ENCODE measurements around the gene THSD4. TPM values are rescaled to one million over a fixed set of nuclear protein-coding genes. Genes with fewer than 3 reads are reported as not detected.

THSD4 gene
- total RNA-seq, 1 donor, result under 0.01 TPM

DNA sequence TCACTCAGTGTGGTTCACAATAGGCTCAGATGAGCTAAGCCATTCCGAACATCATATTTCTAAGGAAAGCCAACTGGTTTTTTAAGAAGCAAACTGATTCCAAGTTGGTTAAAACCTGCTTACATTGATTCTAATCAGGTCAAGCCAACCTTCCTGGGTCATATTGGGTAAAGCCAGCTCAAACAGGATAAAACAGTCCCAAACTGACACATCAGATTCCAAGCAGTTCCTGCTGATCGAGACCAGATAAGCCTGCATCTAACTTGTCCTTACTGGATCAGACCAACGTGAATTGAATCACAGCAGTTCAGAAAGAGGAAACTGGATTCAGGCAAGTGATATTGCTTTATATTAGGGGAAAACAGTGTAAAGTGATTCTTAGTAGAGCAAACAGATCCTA is 18.6 kb upstream of the THSD4 start:
- no peak for DNase-seq (ENCODE audit: low read depth in 2 of 3, low spot score in 2 of 3)

DNA sequence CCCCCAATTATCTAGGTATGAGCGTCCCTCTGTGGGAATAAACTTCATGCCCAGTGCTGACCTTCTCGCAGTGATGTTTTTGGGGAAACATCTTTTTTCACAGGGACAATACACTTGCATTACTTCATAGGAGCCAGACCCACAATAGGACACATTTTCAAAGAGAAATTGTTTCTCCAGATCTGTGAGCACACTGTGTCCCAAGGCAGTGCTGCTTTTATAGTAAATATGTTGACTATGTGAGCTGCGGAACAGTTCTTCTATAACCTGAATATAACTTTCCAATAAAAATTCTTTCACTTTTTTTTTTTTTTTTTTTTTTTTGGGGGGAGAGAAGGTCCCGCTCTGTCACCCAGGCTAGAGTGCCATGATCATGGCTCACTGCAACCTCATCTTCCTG is 17.4 kb upstream of the THSD4 start:
- DNase-seq (ENCODE audit: low read depth in 2 of 3, low spot score in 2 of 3), result no peak

DNA sequence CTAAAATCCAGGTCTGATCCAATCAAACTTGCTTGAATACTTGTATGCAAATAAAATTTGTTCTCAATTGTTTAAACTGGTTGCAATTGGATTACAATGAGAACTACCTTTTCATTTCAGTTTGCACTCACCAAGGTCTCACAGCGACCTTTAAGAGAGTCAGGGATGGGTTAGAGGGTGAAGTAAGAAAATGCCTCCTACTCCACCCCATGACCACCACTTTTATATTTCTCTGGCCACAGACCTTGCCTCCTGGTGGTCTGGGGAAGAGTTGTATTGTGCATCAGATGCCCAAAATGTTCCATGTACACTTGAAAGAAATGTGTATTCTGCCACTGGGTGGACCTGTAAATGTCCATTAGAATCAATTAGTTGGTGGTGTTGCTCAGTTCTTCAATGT is 16.4 kb upstream of the THSD4 start:
- DNase-seq (ENCODE audit: low read depth in 2 of 3, low spot score in 2 of 3), result no peak

DNA sequence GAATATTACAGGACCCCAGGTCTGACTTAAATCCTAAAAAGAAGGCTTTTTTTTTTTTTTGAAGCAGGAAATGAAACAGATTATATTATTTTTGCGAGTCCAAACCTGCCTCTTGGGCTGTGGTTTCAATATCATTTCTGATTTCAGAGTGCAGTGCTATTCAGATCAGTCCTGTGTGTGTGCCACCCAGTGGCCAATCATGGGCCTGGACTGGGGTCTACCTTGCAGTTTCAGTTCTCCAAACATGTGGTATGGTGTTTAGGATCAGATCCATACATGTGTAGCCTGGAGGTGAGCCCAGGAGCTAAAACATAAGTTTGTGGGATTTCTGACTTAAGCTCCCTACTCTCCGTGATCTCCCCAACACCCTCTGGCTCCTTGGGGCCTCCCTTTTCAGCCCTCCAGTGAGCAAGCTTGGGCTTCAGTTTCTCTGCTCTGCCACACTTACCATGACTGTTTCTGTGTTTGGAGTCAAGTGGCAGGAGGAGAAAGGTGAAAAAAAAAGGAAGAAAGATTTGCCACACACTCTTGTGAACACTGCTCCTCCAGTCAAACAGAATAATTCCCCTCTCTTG is 12.1 kb upstream of the THSD4 start:
- peak in 1 of 3 donors; percentile 47 for DNase-seq (ENCODE audit: low read depth in 2 of 3, low spot score in 2 of 3)

DNA sequence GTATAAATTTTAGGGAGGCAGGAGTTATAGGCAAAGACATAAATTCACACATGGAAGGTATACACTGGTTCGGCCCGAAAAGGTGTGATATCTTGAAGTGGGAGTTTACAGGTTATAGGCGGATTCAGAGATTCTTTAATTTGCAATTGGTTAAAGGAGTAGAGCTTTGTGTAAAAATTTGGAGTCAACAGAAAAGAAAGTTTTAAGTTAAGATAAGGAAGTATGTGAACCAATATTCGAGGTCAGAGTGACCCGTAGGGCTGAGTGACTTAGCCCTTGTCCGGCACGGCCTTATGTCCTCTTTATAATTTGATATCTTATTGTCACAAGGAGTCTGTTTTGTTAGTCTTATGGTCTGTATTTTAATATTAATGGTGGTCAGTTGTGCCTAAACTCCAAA is 10.6 kb upstream of the THSD4 start:
- DNase-seq (ENCODE audit: low read depth in 2 of 3, low spot score in 2 of 3), result no peak

DNA sequence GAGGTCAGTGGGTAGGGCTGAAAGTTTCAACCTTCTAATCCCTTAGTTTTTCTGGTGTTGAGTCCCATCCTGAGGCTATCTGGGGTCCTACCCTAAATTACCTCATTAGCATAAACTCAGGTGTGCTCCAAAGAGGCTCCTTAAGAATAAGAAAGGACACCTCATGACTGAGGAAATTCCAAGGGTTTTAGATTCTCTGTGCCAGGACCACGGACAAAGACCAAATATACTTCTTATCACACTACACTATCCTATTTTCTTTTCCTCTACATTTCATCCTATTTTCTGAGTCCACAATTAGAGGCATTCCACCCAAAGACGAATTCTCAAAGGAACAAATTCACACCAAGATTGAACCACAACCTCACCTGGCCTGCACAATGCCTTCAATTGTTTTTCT is 9.8 kb upstream of the THSD4 start:
- DNase-seq (ENCODE audit: low read depth in 2 of 3, low spot score in 2 of 3), result no peak

DNA sequence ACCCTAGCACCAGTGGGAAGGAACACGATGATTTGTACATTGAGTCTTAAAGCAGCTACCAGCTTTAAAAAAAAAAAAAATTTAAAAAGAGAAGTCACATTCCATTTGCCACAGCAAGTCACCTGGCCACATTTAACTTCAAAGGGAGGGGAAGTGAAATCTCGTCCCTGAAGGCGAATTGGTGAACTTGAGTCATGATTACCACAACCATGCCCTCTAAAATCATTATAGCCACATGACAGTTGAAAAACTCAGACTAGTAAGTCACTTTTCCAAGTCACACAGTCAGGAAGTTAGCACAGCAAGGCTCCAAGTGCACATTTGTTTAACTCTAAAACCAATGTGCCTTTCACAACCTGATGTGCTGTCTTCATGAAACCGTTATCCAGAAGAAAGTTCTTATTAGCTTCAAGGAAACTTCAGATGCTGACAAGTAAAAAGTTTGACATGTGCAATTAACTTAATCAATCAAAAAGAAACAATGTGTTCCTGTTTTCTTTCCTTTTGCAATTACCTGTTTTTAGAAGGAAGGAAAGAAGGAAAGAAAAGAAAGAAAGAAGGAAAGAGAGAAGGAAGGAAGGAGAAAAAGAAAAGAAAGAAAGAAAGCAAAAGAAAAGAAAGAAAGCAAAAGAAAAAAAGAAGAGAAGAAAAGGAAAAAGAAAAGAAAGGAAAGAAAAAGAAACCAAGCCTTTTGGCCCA is 8.3 kb upstream of the THSD4 start:
- no peak for DNase-seq (ENCODE audit: low read depth in 2 of 3, low spot score in 2 of 3)

DNA sequence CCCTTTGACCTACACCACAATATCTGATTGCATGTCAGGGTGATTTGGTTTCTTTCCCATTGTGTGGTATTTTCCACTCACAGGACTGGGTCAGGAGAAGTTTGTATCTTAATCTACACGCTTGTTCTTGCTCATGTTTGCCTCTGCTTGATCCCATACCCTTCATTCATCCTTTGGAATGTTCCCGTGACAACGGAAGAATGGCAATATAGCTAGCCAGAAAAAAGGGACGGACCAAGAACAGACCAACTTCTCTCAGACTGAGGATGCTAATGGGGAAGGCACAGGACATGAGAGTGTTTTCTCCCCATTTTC is 7.8 kb upstream of the THSD4 start:
- DNase-seq (ENCODE audit: low read depth in 2 of 3, low spot score in 2 of 3), result no peak

DNA sequence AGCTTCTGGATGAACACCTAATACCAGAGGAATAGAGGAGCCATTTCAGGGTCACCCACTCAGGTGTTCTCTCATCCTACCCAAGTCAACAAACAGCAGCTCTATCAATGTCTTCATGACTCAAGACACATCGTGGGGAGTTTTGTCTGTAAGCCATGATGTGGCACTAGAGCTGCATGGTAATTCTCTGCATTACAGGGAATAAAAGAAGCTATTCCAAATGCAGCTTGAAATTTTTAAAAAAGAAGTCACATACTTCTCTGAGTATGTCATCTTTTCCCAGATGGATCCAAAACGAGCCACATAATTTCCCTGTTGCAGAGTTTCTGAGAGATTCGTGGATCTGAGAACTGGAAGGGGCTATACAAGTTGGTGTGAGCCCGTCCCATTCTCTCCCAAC is 6.1 kb upstream of the THSD4 start:
- DNase-seq (ENCODE audit: low read depth in 2 of 3, low spot score in 2 of 3), result no peak

DNA sequence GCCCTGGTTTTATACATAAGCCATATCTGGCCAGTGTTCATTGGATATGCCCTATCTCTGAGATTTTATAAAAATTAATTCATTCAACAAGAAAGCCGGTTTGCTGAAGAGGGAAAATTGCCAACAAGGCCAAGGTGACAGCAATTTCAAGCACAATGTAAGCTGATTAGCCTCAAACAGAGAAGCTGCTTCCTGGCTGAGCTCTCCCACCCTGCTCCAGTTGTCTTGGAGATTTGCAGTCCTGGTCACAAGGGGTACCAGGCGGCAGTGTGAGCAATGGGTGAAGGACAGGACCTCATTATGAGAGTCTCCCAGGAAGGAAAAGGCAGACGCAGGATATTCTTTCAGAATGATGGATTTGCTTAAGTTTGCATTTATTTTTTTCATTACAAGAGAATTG is 5.4 kb upstream of the THSD4 start:
- no peak for DNase-seq (ENCODE audit: low read depth in 2 of 3, low spot score in 2 of 3)

DNA sequence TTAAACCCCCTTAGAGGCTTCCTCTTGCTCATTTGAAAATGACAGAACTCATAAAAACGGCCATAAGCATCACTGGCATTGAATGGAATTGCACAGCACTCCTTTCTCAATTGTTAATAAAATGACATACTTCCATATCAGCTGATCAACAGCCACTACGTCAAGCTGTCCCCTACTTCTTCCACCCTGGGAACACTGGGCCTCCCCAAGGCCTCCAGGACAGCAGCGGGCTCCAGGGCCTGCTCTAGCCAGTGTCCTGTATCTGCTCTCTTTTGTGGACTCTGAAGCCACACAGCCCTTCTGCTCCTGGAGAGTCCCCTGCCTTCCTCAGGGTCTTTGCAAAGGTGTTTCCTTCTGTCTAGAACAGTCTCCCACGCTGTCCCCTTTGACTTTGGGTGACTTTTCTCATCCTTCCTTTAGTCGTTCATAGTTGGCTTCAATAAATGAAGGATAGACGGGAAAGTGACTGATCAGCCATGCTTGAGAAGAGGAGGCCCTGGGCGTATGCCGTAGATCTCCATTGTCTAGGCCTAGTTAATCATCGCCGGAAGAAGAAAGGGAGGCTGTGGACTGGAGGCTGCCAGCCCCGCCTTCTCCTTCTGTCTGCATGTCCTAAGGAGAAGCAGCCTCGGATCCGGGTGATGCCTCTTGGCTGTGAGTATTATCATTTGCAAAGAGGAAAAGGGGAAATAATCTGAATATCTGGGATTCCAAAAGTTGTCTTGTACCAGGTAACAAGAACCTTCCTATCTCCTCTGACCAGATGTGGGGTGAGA is 4.7 kb upstream of the THSD4 start:
- DNase-seq (ENCODE audit: low read depth in 2 of 3, low spot score in 2 of 3), result no peak

DNA sequence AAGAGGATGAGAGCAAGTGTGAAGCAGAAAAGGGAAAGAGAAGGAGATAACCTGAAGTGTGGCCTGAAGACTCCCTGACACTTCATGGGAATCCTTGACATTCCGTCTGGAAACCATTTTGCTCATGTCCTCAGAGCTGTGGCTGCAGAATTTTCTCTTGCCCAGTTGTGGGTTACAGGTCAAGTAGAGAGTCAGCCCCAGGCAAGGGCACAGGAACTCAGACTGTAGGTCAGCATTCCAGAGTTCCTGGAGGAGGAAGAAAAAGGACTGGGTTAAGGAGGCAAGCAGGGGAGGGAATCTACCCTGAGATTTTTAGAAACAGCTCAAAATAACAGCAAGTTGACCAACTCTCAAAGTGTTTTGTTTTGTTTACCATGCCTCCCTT is 4.1 kb upstream of the THSD4 start:
- DNase-seq (ENCODE audit: low read depth in 2 of 3, low spot score in 2 of 3), result no peak

DNA sequence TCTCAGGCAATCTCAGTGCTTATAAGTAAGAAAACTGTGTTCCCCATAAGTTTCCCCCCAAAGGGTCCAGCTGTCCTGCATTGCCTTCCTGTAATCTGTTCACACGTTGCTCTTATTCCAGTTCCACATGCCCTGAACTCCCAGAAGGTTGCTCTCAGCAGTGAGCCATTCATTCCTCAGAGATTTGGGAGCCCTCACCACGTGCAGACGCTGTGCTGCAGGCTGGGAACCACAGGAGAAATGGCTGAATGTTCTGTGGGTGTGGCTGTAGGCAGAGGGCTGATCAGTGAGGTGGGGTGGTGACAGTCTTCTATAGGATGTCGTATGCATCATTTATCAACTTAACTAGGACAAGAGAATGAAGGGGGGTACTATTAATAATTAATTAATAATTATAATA is 3.3 kb upstream of the THSD4 start:
- no peak for DNase-seq (ENCODE audit: low read depth in 2 of 3, low spot score in 2 of 3)

DNA sequence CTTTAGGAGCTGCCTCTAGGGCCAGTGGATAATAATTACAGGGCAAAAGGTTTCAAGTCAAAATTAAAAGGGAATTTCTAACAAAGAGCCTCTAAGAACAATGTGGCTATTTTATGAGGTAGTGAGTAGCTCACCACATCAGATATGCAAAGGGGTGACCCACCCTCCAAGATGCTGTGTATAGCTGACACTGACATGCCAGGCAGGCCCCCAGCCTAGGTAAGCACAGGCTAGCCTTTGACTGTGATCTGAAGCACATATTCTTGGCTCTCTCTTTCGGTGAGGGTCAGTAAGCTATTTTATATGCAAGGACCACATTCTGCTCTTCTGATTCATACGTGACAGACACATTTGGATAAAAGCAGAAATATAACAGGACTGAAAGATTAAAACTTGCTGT is 2.8 kb upstream of the THSD4 start:
- no peak for DNase-seq (ENCODE audit: low read depth in 2 of 3, low spot score in 2 of 3)

DNA sequence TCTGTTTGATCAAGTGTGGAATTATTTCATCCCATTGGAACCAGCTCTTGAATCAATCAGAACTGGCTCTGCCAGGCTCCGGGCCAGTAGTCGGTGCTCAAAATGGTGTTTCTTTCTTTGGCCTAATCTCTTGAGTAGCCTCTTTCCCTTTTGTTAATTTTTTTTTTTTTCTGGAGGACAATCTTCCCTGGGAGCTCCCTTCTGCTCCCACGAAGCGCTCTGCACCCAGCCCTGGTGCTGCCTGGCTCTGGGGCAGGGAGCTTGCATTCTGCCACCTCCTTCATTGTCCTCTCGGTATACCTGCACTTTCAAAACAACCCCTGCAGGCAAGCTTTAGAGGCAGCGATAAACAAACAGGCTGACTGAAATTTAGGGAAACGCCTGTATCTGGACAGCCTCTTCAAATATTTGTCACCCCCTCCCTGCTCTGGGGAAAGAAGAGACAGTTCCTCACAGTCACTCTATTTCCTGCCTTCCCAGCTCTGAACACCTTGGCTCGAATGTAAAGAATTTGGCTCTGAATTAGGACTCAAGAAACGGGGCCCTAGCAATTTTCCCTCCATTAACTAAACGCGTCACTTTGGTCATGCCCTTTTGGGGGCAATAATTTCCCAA is 1.1 kb upstream of the THSD4 start:
- DNase-seq (ENCODE audit: low read depth in 2 of 3, low spot score in 2 of 3), result no peak

DNA sequence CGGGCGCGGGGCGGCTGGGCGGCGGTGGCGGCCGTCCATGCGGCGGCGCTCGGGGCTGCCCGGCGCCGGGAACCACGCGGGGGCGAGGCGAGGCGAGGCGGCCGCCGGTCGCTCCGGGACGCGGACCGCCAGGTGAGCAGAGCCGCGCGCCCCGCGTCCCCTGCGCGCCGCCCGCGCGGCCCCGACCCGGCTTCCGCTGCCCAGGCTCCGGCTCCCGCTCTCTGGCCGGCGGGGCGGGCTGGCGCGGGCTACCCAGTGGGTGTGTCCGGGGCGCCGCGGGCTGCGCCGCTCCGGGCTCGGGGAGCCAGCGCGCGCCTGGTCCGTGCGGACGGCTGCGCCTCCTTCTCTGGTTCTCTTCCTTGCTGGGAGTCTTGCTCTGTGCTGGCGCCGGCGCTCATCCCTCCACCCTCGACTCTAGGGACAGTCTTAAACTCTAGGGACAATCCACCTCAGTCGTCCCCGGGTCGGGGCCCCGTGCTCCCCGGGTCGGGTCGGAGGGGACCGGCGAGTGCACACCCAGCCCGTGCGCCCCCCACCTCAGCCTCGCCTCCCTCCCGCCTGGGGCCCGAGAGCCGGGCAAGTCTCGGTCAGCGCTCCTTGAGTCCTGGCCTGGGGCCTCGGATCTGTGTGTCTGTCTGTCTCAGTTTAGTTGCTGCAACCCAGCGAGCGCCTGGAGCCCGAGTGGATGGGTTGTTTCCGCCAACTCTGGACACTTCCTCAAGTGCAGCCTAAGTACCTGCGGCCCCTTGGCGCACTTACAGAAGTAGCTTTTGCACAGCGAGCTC is 488 bp downstream of the THSD4 start:
- DNase-seq (ENCODE audit: low read depth in 2 of 3, low spot score in 2 of 3), result peak in 1 of 3 donors; percentile 16

DNA sequence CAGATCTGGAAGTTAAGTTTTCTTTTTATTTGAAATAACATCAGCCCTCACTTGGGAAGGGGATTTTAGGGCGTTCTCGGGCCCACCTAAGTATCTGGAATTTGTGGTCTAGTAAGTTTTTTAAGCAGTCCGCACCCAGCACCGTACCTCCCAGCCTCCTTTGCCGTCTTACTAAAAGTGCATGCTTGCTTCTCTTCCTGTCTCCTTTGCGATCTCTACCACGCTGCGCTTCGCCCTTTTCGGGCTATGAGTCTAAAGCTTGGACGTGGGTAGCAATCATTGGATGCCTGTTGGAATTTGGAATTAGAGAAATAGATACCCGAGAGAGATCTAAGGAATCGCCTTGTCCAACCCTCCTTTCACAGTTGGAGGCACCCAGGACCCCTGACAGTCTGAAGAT is 1.1 kb downstream of the THSD4 start:
- no peak for DNase-seq (ENCODE audit: low read depth in 2 of 3, low spot score in 2 of 3)

DNA sequence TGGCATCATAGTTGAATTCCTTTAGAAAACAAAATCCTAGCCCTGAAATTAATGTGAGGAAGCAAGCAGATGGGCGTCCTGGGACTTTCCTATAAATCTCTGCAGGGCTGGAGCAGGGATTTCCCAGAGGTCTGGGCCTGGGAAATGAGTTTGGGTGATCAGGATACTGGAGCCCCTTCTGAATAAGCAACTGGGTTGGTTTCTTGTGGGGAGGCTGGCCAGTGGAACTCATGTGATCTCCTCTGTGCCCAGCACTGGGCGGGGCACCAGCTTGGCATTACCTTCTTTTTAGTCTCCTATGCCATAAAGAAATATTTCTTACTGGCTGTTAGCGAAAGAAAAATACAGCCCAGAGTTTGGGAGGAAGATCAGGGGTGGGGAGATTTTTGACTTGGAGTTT is 1.7 kb downstream of the THSD4 start:
- no peak for DNase-seq (ENCODE audit: low read depth in 2 of 3, low spot score in 2 of 3)

DNA sequence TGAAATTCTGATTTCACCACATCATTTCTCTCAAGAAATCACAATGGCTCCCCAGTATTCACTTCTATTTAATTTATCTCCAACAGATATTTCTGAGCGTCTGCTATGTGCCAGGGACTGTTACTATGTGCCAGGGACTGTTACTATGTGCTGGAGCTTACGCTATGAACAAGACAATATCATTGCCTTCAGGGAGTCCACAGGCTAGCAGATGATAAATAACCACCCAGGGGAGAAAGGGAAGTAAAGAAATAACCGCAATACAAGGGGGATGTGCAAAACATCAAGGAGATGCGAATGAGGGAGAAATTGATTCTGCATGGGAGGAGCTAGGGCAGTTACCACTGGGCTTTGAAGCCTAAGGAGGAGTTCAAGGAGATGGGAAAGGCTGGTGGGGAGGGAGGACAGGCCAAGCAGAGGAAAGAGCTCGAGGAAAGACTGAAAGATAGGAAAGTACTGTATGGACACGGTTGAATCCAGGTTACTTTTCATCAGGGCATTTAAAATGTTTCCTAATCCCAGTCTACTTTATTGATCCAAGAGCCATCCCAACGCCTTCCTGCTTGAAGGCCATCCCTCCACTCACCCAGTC is 2.5 kb downstream of the THSD4 start:
- DNase-seq (ENCODE audit: low read depth in 2 of 3, low spot score in 2 of 3), result peak in 1 of 3 donors; percentile 21

DNA sequence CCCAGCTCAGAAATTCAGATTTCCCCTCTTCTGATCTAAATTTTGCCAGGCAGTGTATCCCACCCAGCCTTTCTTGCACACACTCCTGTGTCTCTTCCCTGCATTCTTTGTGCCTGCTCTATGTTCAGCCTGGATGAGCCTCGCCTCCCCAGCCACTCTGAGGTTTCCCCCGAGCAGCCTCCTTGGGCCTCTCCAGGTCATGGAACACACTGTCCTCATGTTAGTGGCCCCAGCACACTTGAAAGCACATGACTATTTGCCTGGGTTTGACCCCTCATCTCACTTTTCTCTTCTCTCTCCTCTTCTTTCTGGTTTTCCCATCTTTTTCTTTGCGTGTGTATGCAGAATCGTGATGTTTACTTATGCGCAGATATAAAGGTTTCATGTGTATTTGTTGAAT is 3.1 kb downstream of the THSD4 start:
- no peak for DNase-seq (ENCODE audit: low read depth in 2 of 3, low spot score in 2 of 3)

Data from hematopoietic multipotent progenitor cell (in vitro differentiated cells).